ENCODE measurements around the gene LIN37.

DNA sequence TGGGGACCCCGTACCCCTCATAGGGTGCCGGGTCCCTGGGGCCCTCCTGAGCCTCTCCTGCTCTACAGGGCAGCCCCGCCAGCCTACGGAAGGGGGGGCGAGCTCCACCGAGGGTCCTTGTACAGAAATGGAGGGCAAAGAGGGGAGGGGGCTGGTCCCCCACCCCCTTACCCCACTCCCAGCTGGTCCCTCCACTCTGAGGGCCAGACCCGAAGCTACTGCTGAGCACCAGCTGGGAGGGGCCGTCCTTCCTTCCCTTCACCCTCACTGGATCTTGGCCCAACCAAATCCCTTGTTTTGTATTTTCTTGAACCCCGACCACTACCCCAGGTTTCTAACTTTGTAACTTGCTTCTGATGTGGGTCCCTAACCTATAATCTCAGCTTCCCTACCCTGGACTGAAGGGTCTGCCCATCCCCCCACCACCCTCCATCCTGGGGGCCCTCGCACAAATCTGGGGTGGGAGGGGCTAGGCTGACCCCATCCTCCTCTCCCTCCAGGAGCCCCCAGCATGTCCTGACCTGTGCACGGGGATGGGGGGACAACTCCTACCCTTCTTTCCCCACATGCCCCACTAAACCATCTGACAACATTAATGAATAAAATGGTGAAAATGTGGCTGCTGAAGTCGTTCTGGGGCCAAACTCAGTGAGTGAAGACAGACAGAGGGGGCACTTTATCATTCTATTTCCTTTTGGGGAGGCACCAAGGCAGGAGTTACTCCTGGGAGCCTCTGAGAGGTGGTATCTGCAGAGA, 40.0 kb downstream of the LIN37 start:
- TF ChIP-seq SIN3A (IDR thresholded peaks at IDR 0.05; ENCODE audit: borderline replicate concordance, insufficient read depth, low read length) (no peak), POLR2AphosphoS5 (IDR thresholded peaks at IDR 0.05; ENCODE audit: low read depth, low read length) (no peak)
